Body of pancreas (tissue), 4 donors: Measurements from ENCODE around the gene GPC1. TPM values are rescaled to one million over a fixed set of nuclear protein-coding genes. Genes with fewer than 3 reads are reported as not detected.

Experiments
- ATAC-seq: fragments of 150-250 bp; one replicate; pipeline ENCODE4 v1.9.1; 2016
- DNase-seq, 4 donors: peaks; one replicate each; pipeline ENCODE4 v3.0.0-alpha.2; 2019
- H3K27ac ChIP-seq, 4 donors: fragments of 200-600 bp; sonication (generic); 1 replicate in 3 of 4; 2 replicates in 1 of 4; pipeline versions ENCODE4 v1.5.1 to v1.6.1; 2016 to 2019; ENCODE audit warnings: mild to moderate bottlenecking in 1 of 4, mixed read lengths in 1 of 4, moderate library complexity in 1 of 4
- H3K27me3 ChIP-seq, 2 donors: fragments of 200-600 bp; sonication (generic); one replicate each; pipeline ENCODE4 v1.6.0; 2016; ENCODE audit warnings: mild to moderate bottlenecking in 1 of 2
- H3K36me3 ChIP-seq, 2 donors: fragments of 200-600 bp; sonication (generic); replicated peaks in 1 of 2; 2 replicates each; pipeline ENCODE4 v1.5.1; 2016; ENCODE audit warnings: low read depth in 2 of 2; ENCODE audit not compliant: insufficient read depth in 1 of 2
- H3K4me1 ChIP-seq: fragments of 200-600 bp; sonication (generic); one replicate; pipeline ENCODE4 v1.6.0; 2016
- H3K4me3 ChIP-seq, 2 donors: fragments of 200-600 bp; sonication (generic); 1 replicate in 1 of 2; 2 replicates in 1 of 2; pipeline ENCODE4 v1.5.1; 2016 to 2019
- H3K9me3 ChIP-seq, 3 donors: fragments of 200-600 bp; sonication (generic); 1 replicate in 2 of 3; 2 replicates in 1 of 3; pipeline ENCODE4 v1.5.1; 2016
- CTCF ChIP-seq, 7 experiments: fragments of 450-650 bp in 4 of 7; fragments of 200-600 bp in 3 of 7; sonication (generic) in 3 of 7; IDR thresholded peaks; one replicate each; pipeline ENCODE4 v1.5.1; 2016 to 2019; ENCODE audit warnings: antibody characterized with exemption in 7 of 7
- POLR2A ChIP-seq, 3 donors: fragments of 450-650 bp; IDR thresholded peaks; one replicate each; pipeline ENCODE4 v1.6.1; 2016; ENCODE audit warnings: antibody characterized with exemption in 3 of 3, mild to moderate bottlenecking in 2 of 3
- WGBS, 2 donors: methylation state at CpG; one replicate each; pipeline ENCODE4 v1.1.5; 2017; 5-methylcytosine and 5-hydroxymethylcytosine counted together
- intact Hi-C: fragments of 100-400 bp; cut with DNase I; formaldehyde crosslinking; loops from one replicate; pipeline ENCODE4 v1.15.1; 2023
- total RNA-seq, 2 donors: library from RNA; depleted of rRNA; stranded (reverse); fragments of >200 nt; gene quantifications; one replicate each; pipeline ENCODE4 v1.1.0, GENCODE V29; 2016

GPC1 gene
- total RNA-seq, 2 donors from 2014 or later, result 23.3 to 30.7 TPM

- ATAC-seq (no peak), DNase-seq (peak in 1 of 4 donors; percentile 2)
- intact Hi-C loops, result no loop called here
- TF ChIP-seq CTCF (IDR thresholded peaks at IDR 0.05), result no peak
- no peak for TF ChIP-seq POLR2A (IDR thresholded peaks at IDR 0.05)
- Histone ChIP-seq H3K36me3 (no peaks in the 10 kb centered on the region), H3K27ac (no peak overlapping the region), H3K4me1 (no peaks in the 10 kb centered on the region), H3K27me3 (no peaks in the 10 kb centered on the region), H3K4me3 (no peak overlapping the region), H3K9me3 (no peaks in the 10 kb centered on the region)
- 86 to 91% methylated on average over 10 to 13 of the region's 13 CpGs for WGBS, 2 donors
Observed at GRCh38 chr2:240501531-240501991, 66.1 kb downstream of the GPC1 start.

GRCh38 chr2:240502059-240502429 is 66.6 kb downstream of the GPC1 start:
- intact Hi-C loops, result no loop called here
- no peak overlapping the region for H3K4me3 ChIP-seq
- no peaks in the 10 kb centered on the region for H3K36me3 ChIP-seq
- no peak overlapping the region for H3K27ac ChIP-seq
- no peaks in the 10 kb centered on the region for H3K9me3 ChIP-seq
- peak in 1 of 4 donors; percentile 5 for DNase-seq
- ATAC-seq, result no peak
- WGBS, 2 donors, result 97 to 100% methylated on average over 3 to 5 of the region's 5 CpGs
- H3K27me3 ChIP-seq, result no peaks in the 10 kb centered on the region
- H3K4me1 ChIP-seq, result no peaks in the 10 kb centered on the region
- no peak for TF ChIP-seq POLR2A (IDR thresholded peaks at IDR 0.05)
- no peak for TF ChIP-seq CTCF (IDR thresholded peaks at IDR 0.05)

GRCh38 chr2:240502430-240503121 is 67.1 kb downstream of the GPC1 start:
- Histone ChIP-seq H3K36me3 (no peaks in the 10 kb centered on the region), H3K4me1 (no peaks in the 10 kb centered on the region), H3K4me3 (no peak overlapping the region), H3K27me3 (no peaks in the 10 kb centered on the region), H3K9me3 (no peaks in the 10 kb centered on the region), H3K27ac (no peak overlapping the region)
- DNase-seq, result peak in 1 of 4 donors; percentile 8
- no peak for ATAC-seq
- intact Hi-C loops, result no loop called here
- TF ChIP-seq CTCF (IDR thresholded peaks at IDR 0.05), result no peak
- TF ChIP-seq POLR2A (IDR thresholded peaks at IDR 0.05), result no peak
- whole genome bisulfite sequencing, 2 donors, result 83 to 91% methylated on average over 12 to 14 of the region's 14 CpGs

GRCh38 chr2:240503375-240503774 is 67.9 kb downstream of the GPC1 start:
- H3K27me3 ChIP-seq, result no peaks in the 10 kb centered on the region
- TF ChIP-seq CTCF (IDR thresholded peaks at IDR 0.05) (no peak), POLR2A (IDR thresholded peaks at IDR 0.05) (no peak)
- no peaks in the 10 kb centered on the region for H3K9me3 ChIP-seq
- 90 to 91% methylated on average over 7 to 9 of the region's 9 CpGs for WGBS, 2 donors
- DNase-seq (no peak), ATAC-seq (no peak)
- no peak overlapping the region for H3K27ac ChIP-seq
- no peak overlapping the region for H3K4me3 ChIP-seq
- intact Hi-C loops, result no loop called here
- H3K36me3 ChIP-seq, result no peaks in the 10 kb centered on the region
- H3K4me1 ChIP-seq, result no peaks in the 10 kb centered on the region

- intact Hi-C loops, result no loop called here
- ATAC-seq (no peak), DNase-seq (no peak)
- Histone ChIP-seq H3K27me3 (no peaks in the 10 kb centered on the region), H3K4me3 (no peak overlapping the region), H3K9me3 (no peaks in the 10 kb centered on the region), H3K36me3 (no peaks in the 10 kb centered on the region), H3K27ac (no peak overlapping the region), H3K4me1 (no peaks in the 10 kb centered on the region)
- TF ChIP-seq POLR2A (IDR thresholded peaks at IDR 0.05) (no peak), CTCF (IDR thresholded peaks at IDR 0.05) (no peak)
- WGBS, 2 donors, result 85 to 95% methylated on average over 3 to 7 of the region's 7 CpGs
Observed at GRCh38 chr2:240503848-240504247, 68.4 kb downstream of the GPC1 start.
